NCI-H1930 (cell line): ENCODE results near the gene TRIP4.

Source experiments
- DNase-seq, 2 experiments: peaks; one replicate each; lab custom pipeline; 2025; lab: John Stamatoyannopoulos, UW

The TRIP4 gene

GRCh38 chr15:64447536-64448315, 60.1 kb downstream of the TRIP4 start:
- DNase-seq = no peak

DNA sequence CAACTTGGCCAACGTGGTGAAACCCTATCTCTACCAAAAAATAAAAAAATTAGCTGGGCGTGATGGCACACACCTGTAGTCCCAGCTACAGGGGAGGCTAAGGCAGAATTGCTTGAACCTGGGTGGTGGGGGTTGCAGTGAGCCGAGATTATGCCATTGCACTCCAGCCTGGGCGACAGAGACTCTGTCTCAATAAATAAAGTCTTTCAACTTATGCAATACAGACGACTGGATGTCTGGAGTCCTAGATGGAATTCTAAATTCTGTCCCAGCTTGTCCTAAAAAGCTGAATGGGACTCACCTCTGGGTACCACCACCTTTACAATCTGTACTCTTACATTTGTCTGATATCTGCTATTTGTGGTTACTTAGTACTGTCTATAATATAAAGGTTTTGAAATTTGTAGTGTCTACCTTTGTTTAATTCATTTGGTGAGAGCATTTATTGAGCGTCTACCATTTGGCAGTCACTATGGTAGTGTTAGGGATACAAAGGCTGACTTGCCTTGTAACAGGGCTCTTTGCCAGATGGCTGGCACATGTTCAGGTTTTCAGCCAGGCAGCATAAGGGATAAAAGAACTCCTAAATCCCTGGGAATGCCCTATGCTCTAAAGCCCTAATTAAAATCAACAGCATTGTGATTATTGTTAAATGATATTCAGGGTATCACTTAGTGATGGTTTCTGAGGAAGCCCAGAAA, 65.5 kb downstream of the TRIP4 start:
- DNase-seq = no peak

DNA sequence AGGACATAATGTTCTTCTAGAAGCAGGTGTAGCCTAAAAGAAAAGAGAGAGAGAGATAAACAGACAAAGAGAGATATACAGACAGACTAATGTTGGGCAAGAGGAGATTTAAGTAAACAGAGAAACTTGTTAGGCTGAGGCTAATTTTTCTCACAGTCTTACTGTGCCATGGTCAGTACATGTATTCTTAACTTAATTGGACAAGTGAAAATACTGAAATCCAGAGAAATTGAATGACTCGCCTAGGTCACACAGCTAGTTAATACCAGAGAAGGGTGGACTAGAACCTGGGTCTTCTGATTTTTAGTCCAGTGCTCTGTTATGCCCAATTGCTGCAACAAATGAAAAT, 66.0 kb downstream of the TRIP4 start:
- DNase-seq = no peak

GRCh38 chr15:64454282-64454681, 66.6 kb downstream of the TRIP4 start:
- DNase-seq = no peak

- DNase-seq = no peak
Measured at GRCh38 chr15:64455961-64456371, 68.3 kb downstream of the TRIP4 start.

DNA sequence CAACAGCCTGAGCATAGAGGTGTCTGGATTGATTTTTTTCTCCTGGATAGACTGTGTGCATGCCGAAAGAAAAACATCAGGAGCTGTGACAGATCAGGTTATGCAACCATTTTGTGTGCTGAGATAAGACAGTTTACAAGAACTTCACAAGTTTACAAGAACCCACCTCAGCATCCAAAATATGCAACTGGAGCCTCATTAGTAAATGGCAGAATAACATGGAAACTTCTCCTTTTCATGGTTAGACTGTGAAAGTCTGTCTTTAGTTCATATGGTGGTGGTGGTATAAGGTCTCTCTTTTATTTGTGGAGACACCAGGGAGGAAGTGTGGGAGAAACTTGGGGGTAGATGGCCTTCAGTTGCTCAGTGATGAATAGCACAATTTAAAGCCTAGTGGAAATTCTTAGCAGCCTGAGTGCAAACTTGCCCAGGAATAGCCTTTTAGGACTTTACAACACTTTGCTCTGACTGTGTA, 69.0 kb downstream of the TRIP4 start:
- no peak for DNase-seq

- no peak for DNase-seq
Measured at GRCh38 chr15:64459066-64459781, 71.6 kb downstream of the TRIP4 start.

- peak; percentile 78 to 84 for DNase-seq
Measured at GRCh38 chr15:64460206-64460723, 72.6 kb downstream of the TRIP4 start, which contains the start of gene ZNF609. Gene ZNF609, plus strand, starts transcription at chr15:64460578. Its CDS starts 38,842 bp downstream, at chr15:64499420.

DNA sequence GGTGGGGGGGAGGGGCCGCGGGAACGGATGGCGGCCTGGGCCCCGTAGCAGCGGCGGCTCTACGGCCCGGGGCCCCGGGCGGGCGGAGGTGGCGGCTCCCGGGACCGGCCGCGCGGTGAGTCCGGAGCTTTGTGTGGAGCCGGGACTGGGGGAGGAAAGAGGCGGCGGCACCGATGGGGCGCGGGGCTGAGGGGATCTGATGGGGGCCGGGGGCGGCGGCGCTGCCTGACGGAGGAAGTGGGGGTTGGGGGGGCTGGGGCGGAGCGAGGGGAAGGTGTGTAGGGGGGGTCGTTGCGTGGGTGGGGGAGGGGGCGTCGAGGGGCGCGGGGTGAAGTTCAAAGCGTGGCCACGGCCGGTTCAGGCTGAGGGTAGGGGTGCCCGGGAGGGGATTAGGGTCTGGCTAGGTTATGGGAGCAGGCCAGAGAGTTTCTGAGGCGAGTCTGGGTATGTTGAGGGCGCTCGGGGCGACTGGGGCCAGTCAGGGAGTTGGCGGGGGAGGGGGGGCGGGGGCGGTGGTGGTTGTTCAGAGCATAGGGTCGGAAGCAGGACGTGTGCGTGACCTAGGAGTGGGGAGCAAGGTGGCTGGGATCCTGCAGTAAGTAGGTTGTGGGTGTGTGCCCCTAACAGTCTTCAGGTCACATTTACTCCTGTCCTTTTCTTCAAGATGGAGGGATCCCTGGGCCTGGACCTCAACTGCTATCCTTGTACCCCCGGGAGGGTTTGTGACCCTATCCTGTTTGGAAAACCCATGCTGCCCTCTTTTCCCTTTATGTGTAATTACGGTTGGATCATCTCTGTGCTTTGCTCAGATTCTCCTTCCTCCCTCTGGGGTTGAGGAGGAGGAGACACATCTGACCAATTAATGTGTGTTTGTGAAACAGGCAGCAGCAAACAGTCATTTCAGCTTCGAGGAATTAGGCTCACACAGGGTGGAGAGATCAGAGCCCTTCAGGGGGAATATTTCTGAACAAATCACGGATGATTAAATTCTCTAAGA, 73.4 kb downstream of the TRIP4 start:
- peak in 1 of 2 experiments; percentile 6 for DNase-seq

GRCh38 chr15:64461721-64462162, 74.1 kb downstream of the TRIP4 start:
- DNase-seq = no peak

DNA sequence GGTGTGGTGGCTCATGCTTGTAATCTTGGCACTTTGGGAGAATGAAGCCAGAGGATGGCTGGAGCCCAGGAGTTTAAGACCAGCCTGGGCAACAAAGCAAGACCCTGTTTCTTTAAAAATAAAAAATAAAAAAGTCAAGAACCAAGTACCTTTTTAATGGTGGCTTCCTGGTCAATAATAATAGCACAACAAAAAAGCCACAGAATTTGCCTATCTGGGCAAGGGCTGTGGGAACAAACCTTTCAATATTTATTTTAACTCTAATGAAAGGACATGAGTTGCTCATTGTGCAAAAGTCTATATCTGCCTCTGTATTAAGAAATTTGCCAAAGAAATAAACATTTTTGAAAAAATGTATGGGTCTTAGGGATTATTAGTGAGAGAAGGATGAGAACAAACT, 74.9 kb downstream of the TRIP4 start:
- DNase-seq = no peak

GRCh38 chr15:64464276-64465005, 76.8 kb downstream of the TRIP4 start:
- DNase-seq = peak in 1 of 2 experiments; percentile 2

- no peak for DNase-seq
Measured at GRCh38 chr15:64466408-64467141, 78.9 kb downstream of the TRIP4 start.

DNA sequence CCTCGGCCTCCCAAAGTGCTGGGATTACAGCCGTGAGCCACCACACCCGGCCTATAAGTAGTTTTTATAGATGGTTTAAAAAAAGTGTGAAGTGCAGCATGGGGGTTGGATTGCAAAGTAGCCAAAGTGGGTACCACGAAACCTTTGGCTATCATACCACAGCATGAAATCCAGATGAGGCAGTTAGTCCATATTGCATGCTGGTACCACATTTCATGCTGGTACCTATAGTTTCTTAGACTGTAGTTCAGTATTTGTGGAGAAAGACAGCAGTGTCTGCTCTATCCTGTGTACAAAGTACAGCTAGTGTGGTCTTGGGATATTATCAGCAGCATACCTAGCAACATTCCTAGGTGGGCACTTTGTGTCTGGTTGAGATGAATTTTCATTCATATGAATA, 84.5 kb downstream of the TRIP4 start:
- no peak for DNase-seq

- no peak for DNase-seq
Measured at GRCh38 chr15:64474846-64475245, 87.2 kb downstream of the TRIP4 start.

- DNase-seq = no peak
Measured at GRCh38 chr15:64476550-64476949, 88.9 kb downstream of the TRIP4 start.

DNA sequence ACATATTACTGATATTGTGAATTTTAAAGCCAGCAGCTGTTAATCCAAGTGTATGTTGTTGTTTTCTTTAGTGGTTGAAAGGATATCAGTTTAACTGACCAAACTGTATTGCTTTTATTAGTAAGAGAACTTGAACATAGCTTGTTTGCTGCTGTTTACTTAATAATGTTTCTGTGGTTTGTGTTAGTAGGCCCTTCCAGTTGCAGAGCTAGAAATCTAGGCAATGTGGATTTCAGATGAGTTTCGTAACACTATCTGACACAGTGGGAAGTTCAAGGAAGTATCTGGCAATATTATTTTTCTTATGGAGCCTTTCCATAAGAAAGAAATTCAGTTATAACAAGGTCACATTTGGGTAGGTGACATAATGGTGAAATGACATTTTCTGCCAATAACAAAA, 91.2 kb downstream of the TRIP4 start:
- DNase-seq = no peak

DNA sequence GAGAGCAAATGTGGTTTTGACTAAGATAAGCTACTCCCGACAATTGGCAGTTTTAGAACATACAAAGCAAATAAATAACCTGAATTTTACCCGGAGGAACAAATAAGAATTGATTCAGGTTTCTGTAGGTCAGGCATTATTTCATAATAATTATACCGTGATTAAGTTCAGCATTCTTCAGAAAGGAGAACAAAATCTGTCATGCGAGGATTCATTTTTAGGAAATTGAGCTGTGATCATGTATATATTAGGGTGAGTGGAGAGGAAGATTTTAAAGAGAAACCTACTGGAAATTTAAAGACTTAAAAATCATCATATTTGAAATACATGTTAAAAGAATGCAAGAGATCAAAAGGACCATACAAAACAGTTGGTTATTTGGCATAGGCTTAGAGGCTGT, 93.3 kb downstream of the TRIP4 start:
- no peak for DNase-seq

- DNase-seq = no peak
Measured at GRCh38 chr15:64483749-64484148, 96.1 kb downstream of the TRIP4 start.

DNA sequence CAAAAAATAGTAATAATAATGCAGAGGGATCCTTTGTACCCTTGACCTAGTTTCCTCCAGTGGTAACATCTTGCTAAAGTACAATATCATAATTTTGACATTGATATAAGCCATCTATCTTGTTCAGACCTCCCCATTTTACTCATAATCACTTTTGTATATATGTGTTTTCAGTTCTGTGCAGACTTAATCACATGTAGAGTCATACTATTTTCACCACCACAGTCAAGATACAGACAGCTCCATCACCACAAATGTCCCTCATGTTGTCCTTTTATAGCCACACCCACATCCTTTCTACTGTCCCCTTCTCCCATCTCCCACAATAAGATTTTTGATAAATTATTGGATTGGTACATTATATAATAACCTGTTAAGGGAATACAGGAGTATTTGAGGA, 98.2 kb downstream of the TRIP4 start:
- no peak for DNase-seq
